Putamen (tissue), 1 donor: ENCODE results near the gene VN1R2.
A peak's percentile ranks its signal among the peaks of the same experiment; 100 is the strongest.
"Not testable (repeated sequence)": the region's sequence is repeated elsewhere in the genome, so short reads cannot be mapped to it uniquely, and the experiment has no call there.

Source experiments
- DNase-seq: peaks from one replicate; pipeline ENCODE4 v3.0.0-alpha.2; 2016; ENCODE audit warnings: low spot score

Gene VN1R2

DNA sequence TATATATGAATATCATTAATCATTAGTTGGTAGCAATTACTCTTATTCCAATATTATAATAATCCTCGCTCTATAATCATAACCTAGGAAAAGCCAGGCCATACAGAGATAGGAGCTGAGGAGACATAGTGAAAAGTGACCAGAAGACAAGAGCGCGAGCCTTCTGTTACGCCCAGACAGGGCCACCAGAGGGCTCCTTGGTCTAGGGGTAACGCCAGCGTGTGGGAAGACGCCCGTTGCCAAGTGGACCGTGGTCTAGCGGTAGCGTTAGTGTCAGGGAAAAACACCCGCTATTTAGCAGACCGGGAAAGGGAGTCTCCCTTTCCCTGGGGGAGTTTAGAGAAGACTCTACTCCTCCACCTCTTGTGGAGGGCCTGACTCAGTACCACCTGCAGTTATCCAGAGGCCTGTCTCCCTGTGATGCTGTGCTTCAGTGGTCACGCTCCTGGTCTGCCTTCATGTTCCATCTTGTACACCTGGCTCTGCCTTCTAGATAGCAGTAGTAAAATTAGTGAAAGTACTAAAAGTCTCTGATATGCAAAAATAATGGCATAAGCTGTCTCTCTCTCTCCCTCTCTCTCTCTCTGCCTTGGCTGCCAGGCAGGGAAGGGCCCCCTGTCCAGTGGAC lies at the start of gene VN1R2:
Gene VN1R2, plus strand, starts transcription at position 578 of the 628 bp plus-strand sequence. CDS start 84 bp downstream, outside the sequence.
- DNase-seq = not testable (repeated sequence)

- not testable (repeated sequence) for DNase-seq
Measured at GRCh38 chr19:53211554-53211953, 46.5 kb upstream of the VN1R2 start.

DNA sequence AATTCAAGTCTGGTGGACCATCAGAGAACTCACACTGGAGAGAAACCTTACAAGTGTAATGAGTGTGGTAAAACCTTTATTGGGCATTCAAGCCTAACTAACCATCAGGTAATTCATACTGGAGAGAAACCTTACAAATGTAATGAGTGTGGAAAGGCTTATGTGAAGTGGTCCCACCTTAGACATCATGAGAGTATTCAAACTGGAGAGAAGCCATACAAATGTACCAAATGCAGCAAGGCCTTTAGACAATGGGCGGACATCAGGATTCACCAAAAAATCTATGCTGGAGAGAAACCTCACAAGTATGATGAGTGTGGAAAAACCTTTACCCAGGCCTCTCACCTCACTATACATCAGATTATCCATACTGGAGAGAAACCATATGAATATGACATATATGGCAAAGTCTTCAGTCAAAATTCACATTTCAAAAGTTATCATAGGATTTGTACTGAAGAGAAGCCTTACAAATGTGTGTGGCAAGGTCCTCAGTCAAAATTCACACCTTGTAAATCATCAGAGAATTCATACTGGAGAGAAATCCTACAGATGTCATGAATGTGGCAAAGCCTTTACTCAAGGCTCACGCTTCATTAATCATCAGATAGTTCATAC lies 45.3 kb upstream of the VN1R2 start:
- no peak for DNase-seq

GRCh38 chr19:53222716-53223115 lies 35.4 kb upstream of the VN1R2 start:
- DNase-seq = not testable (repeated sequence)

DNA sequence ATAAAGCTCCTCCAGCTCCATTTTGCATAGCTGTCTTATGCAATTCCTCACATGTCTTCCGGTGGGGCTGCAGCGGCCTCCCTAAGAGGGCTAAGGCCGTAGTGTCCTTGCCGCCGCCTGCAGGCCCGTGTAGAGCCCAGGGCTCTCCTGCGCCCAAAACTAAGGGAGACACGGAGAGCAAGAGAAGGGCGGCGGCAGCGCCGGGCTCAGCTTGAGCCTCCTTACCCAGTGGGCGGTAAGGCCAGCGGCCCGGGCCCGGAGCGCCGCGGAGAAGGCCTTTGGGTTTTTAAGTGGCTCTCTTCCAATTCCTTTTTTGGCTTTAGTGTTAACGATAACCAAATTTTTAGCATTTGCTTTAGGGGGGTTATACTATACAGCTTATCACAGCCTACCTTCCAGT lies 33.5 kb upstream of the VN1R2 start:
- DNase-seq = no peak

GRCh38 chr19:53237114-53237777 lies 20.8 kb upstream of the VN1R2 start:
- no peak for DNase-seq

DNA sequence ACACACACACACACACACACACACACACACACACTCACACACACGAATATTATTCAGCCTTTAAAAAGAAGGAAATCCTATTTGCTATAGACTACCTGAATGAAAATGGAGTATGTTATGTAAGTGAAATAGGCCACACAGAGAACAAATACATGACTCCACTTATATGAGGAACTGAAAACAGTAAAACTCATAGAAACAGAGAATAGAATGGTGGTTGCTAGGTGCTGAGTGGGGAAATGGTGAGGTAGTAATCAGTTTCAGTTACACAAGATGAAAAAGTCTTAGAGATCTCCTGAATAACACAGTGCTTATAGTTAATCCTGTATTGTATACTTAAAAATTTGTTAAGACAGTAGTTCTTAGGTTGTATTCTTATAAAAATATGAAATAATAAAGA lies 11.6 kb upstream of the VN1R2 start:
- no peak for DNase-seq

- peak; percentile 95 for DNase-seq
Measured at GRCh38 chr19:53254411-53255341, 3.4 kb upstream of the VN1R2 start, which contains the start of gene ZNF677. ZNF677 (minus strand) TSS chr19:53254873; CDS start chr19:53251550, 3,323 bp downstream.

GRCh38 chr19:53267623-53268022 lies 9.5 kb downstream of the VN1R2 start, which contains the start of gene VN1R4:
VN1R4 (minus strand) TSS chr19:53267723; CDS start chr19:53267665, 58 bp downstream.
- not testable (repeated sequence) for DNase-seq

GRCh38 chr19:53269861-53270260 lies 11.8 kb downstream of the VN1R2 start:
- not testable (repeated sequence) for DNase-seq

- no peak for DNase-seq
Measured at GRCh38 chr19:53272044-53272443, 14.0 kb downstream of the VN1R2 start.

DNA sequence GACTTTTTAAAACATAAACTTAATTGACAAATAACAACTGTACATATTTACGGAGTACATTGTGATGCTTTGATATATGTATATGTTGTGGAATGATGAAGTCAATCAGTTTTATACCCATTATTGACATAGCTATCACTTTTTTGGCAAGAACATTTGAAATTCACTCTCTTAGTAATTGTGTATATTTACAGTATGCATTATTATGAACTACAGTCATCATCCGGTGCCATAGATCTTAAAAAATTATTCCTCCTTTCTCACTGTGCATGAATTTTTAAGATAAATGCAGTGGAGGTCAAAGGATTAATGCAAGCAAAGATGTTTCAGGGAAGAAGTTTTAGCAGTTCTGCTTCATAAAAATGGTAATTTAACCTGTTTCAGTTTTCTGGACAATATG lies 17.4 kb downstream of the VN1R2 start:
- no peak for DNase-seq

GRCh38 chr19:53281947-53282346 lies 23.9 kb downstream of the VN1R2 start:
- not testable (repeated sequence) for DNase-seq

GRCh38 chr19:53285087-53285486 lies 27.0 kb downstream of the VN1R2 start:
- no peak for DNase-seq

DNA sequence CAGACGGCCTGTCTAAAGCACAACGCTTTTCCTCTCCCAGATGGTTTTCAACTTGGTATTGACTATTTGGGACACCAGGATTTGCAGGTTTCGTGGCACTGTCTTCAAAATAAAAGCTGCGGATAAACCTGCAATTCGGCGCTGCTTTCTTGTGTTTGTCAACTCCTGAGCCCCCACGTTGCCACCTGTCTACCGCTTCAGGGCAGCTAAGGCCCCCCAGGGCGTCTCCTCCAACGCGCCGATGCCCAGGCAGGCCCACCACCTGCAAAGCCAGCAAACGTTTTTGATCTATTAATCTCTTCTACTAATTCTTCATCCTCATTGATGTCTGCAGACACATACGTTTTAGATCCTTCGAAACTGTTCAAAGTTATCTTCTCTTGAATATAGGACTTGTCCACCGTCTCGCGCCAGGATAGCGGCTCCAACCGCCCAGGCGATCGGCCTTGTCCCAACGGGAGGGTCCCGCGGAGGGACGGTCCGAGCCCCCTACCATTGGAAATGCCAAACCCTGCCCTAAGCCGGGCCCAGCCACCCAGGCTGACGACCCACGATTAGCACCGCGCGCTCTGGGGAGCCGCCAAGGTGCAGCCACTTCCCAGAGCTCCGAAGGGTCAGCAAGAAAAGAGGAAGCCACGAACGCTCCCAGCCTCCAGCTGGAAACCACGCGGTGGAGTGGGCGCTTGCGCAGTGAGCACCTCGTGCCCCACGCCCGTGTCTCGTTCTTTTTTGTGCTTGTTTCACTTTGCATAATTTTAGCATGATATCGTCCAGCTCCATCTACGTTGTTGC lies 32.9 kb downstream of the VN1R2 start:
- no peak for DNase-seq

DNA sequence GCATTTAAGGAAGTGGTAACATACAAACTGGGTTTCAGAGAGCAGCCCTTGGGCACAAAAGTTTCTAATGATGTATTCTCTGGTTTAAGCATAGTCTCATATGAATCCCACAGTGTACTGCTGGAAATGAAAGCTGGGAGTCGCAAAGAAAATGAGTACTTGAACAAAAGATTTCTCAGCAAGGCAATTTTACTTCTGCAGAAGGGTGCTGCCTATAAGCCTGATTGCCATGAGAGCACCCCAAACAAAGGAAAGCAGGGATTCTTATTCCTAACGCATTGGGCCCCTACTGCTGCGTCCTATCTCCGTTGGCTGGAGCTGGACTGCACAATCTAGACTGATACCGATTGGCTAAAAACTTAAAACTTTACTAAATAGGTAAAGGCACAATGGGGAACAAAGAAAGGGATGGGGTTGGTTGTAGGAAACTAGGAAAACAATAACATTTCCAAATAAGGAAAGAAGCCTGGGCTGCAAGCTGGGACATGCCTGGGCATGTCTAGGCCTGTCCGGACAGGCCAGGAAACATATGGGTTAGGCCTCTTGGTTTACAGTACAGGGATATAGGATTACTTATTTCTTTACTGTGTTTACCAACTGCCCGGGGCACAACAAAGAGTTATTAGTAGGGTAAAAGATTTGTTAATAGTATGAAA lies 36.8 kb downstream of the VN1R2 start:
- no peak for DNase-seq

GRCh38 chr19:53301341-53301740 lies 43.2 kb downstream of the VN1R2 start:
- DNase-seq = not testable (repeated sequence)

GRCh38 chr19:53308339-53308811 lies 50.3 kb downstream of the VN1R2 start:
- peak; percentile 3 for DNase-seq
